ENCODE results near the gene SNX3. TPM values are rescaled to one million over a fixed set of nuclear protein-coding genes. Genes with fewer than 3 reads are reported as not detected.

SNX3 gene
- total and polyA plus RNA-seq, 12 donors = 108 to 269 (median 235) TPM

- Histone ChIP-seq H3K9me3 (no peaks in the 10 kb centered on the region), H3K36me3 (no peaks in the 10 kb centered on the region), H3K4me3 (peak overlapping the region in 4 of 10 donors; percentile 6 to 40 (median 21)), H3K27ac (no peak overlapping the region), H3K27me3 (peaks cover 66 to 100% (median 100%) of the 10 kb centered on the region in 7 donors), H3K4me1 (peaks cover 13 to 70% (median 54%) of the 10 kb centered on the region in 9 donors)
- 7 to 8% methylated on average over 58 of the region's 58 CpGs for WGBS, 2 donors
- intact Hi-C loops (cut with DNase I) = loop anchor here in 1 of 10 donors (5.0 kb wide), 1 partner anchor 45 kb away; no protein-coding TSS in a partner anchor
- DNase-seq = no peak
- no peak for ATAC-seq
- no peak for TF ChIP-seq CTCF (IDR thresholded peaks at IDR 0.05)
Measured at GRCh38 chr6:108166664-108167448, 94.0 kb downstream of the SNX3 start.

GRCh38 chr6:108165714-108166663 is 94.9 kb downstream of the SNX3 start, which contains the start of gene NR2E1:
Gene NR2E1 (plus strand): TSS chr6:108166022. CDS start chr6:108166766, 744 bp downstream.
- DNase-seq (no peak), ATAC-seq (no peak)
- H3K4me1 ChIP-seq = peaks cover 13 to 69% (median 54%) of the 10 kb centered on the region in 9 donors
- intact Hi-C loops (cut with DNase I) = loop anchor here in 1 of 10 donors (5.0 kb wide), 1 partner anchor 44 kb away; no protein-coding TSS in a partner anchor
- H3K36me3 ChIP-seq = no peaks in the 10 kb centered on the region
- no peaks in the 10 kb centered on the region for H3K9me3 ChIP-seq
- 1 to 2% methylated on average over 54 of the region's 54 CpGs for WGBS, 2 donors
- H3K27me3 ChIP-seq = peaks cover 66 to 100% (median 100%) of the 10 kb centered on the region in 7 donors
- no peak for TF ChIP-seq CTCF (IDR thresholded peaks at IDR 0.05)
- no peak within 1 kb of the TSS for H3K27ac ChIP-seq
- H3K4me3 ChIP-seq = peak within 1 kb of the TSS in 7 of 10 donors; percentile 8 to 40 (median 20)

GRCh38 chr6:108164815-108165706 is 95.8 kb downstream of the SNX3 start:
- H3K36me3 ChIP-seq = no peaks in the 10 kb centered on the region
- DNase-seq = no peak
- no peak for ATAC-seq
- peak overlapping the region in 5 of 10 donors; percentile 2 to 17 (median 11) for H3K4me3 ChIP-seq
- no peaks in the 10 kb centered on the region for H3K9me3 ChIP-seq
- peaks cover 13 to 62% (median 54%) of the 10 kb centered on the region in 9 donors for H3K4me1 ChIP-seq
- peaks cover 66 to 100% (median 100%) of the 10 kb centered on the region in 7 donors for H3K27me3 ChIP-seq
- no peak overlapping the region for H3K27ac ChIP-seq
- 3% methylated on average over 68 to 69 of the region's 69 CpGs for WGBS, 2 donors
- intact Hi-C loops (cut with DNase I) = loop anchor here in 1 of 10 donors (5.0 kb wide), 1 partner anchor 43 kb away; no protein-coding TSS in a partner anchor
- TF ChIP-seq CTCF (IDR thresholded peaks at IDR 0.05) = no peak

All from heart right ventricle (tissue), 16 donors.